Breast epithelium (tissue), 3 donors: ENCODE results near the gene TLR7.

Source experiments
- POLR2AphosphoS5 ChIP-seq, 3 donors: sonication (generic); formaldehyde crosslinking; IDR thresholded peaks; one replicate each; pipeline ENCODE4 v1.6.1; 2017; ENCODE audit warnings: antibody characterized with exemption in 3 of 3
- TF ChIP-seq, protein P1 (sequence below), 3 donors: fragments of 450-650 bp; IDR thresholded peaks; one replicate each; pipeline ENCODE4 v1.5.1; 2016 to 2017; ENCODE audit warnings: antibody characterized with exemption in 3 of 3, mild to moderate bottlenecking in 3 of 3, moderate library complexity in 3 of 3

DNA sequence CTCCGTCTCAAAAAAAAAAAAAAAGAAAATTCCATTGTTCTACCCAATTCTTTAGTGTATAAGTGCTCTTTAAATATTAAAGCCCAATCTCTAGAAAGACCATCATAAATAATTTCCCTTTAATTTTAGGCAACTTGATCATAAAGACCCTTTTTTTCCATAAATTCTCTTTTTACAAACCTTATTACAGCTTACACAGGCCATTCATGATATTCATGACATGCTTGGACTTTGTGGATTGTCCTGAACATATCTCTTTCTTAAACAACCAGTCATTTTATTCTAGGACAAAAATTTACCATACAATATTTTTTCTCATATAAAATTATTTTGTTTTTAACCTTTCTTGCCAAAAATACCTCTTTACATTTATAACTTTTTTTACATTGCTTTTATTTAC, 70.1 kb downstream of the TLR7 start:
- TF ChIP-seq, protein P1, sequence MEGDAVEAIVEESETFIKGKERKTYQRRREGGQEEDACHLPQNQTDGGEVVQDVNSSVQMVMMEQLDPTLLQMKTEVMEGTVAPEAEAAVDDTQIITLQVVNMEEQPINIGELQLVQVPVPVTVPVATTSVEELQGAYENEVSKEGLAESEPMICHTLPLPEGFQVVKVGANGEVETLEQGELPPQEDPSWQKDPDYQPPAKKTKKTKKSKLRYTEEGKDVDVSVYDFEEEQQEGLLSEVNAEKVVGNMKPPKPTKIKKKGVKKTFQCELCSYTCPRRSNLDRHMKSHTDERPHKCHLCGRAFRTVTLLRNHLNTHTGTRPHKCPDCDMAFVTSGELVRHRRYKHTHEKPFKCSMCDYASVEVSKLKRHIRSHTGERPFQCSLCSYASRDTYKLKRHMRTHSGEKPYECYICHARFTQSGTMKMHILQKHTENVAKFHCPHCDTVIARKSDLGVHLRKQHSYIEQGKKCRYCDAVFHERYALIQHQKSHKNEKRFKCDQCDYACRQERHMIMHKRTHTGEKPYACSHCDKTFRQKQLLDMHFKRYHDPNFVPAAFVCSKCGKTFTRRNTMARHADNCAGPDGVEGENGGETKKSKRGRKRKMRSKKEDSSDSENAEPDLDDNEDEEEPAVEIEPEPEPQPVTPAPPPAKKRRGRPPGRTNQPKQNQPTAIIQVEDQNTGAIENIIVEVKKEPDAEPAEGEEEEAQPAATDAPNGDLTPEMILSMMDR (IDR thresholded peaks at IDR 0.05), result no peak
- no peak for TF ChIP-seq POLR2AphosphoS5 (IDR thresholded peaks at IDR 0.05)
